HG02852 (cell line): ENCODE measurements around the gene CNNM2.
"Not testable (repeated sequence)": the region's sequence is repeated elsewhere in the genome, so short reads cannot be mapped to it uniquely, and the experiment has no call there.

Experiments
- ATAC-seq: cut with Tn5 transposase; IDR thresholded peaks from one replicate; pipeline ENCODE4 v1.9.1; 2021; ENCODE audit warnings: mild to moderate bottlenecking, moderate library complexity; ENCODE audit not compliant: unreplicated experiment

Gene CNNM2

GRCh38 chr10:102964713-102965112 is 46.6 kb downstream of the CNNM2 start:
- no peak for ATAC-seq

GRCh38 chr10:102965311-102965851 is 47.3 kb downstream of the CNNM2 start:
- ATAC-seq, result no peak

GRCh38 chr10:102967123-102967522 is 49.0 kb downstream of the CNNM2 start:
- ATAC-seq, result no peak

GRCh38 chr10:102970562-102971340 is 52.7 kb downstream of the CNNM2 start:
- no peak for ATAC-seq

- no peak for ATAC-seq
Measured at GRCh38 chr10:102975483-102976379, 57.6 kb downstream of the CNNM2 start.

- ATAC-seq, result not testable (repeated sequence)
Measured at GRCh38 chr10:102976380-102976726, 58.3 kb downstream of the CNNM2 start.

- ATAC-seq, result no peak
Measured at GRCh38 chr10:102982296-102982695, 64.2 kb downstream of the CNNM2 start.

- ATAC-seq, result no peak
Measured at GRCh38 chr10:102984086-102984485, 66.0 kb downstream of the CNNM2 start.

GRCh38 chr10:102985811-102986210 is 67.7 kb downstream of the CNNM2 start:
- no peak for ATAC-seq

GRCh38 chr10:102988404-102989314 is 70.6 kb downstream of the CNNM2 start:
- ATAC-seq, result no peak

GRCh38 chr10:102994531-102995295 is 76.6 kb downstream of the CNNM2 start:
- ATAC-seq, result no peak

- ATAC-seq, result no peak
Measured at GRCh38 chr10:102996876-102997275, 78.8 kb downstream of the CNNM2 start.

- peak; percentile 79 for ATAC-seq
Measured at GRCh38 chr10:102997998-102998397, 79.9 kb downstream of the CNNM2 start.

- no peak for ATAC-seq
Measured at GRCh38 chr10:102998399-102998907, 80.4 kb downstream of the CNNM2 start.

GRCh38 chr10:103000050-103000449 is 82.0 kb downstream of the CNNM2 start:
- ATAC-seq, result not testable (repeated sequence)

- ATAC-seq, result no peak
Measured at GRCh38 chr10:103007017-103007416, 88.9 kb downstream of the CNNM2 start.

GRCh38 chr10:103013416-103013815 is 95.3 kb downstream of the CNNM2 start:
- ATAC-seq, result no peak

GRCh38 chr10:103019425-103019824 is 101.3 kb downstream of the CNNM2 start:
- no peak for ATAC-seq

- ATAC-seq, result no peak
Measured at GRCh38 chr10:103021150-103021899, 103.2 kb downstream of the CNNM2 start.
